Germinal center (tissue), 1 donor: ENCODE data around the gene LY6G6C.
A peak's percentile ranks its signal among the peaks of the same experiment; 100 is the strongest.

Experiments used
- DNase-seq: peaks from one replicate; pipeline ENCODE4 v3.0.0; 2012; ENCODE audit warnings: mixed read lengths, low spot score

LY6G6C gene

DNA sequence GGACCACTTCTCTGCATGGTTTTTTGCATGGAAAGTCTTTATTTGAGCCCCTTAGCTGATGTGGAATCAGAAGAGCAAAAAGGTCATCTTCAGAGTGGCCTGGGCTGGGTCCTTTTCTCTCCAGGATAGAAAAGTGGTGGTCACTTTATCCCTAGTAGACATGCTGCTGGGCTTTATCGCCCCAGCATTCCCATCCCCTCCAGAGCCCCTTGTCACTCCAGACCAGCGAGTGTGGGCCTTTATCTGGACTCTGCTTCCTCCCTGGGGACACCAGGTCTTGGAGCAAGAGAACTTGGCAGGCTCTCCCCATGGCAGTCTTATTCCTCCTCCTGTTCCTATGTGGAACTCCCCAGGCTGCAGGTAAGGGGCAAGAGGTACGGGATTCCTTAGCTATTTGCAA lies 14.9 kb downstream of the LY6G6C start, which contains the start of gene LY6G6F:
Gene LY6G6F, plus strand, starts transcription at position 268 of the 400 bp plus-strand sequence. Its CDS starts 41 bp downstream, at position 309.
- DNase-seq, result no peak

DNA sequence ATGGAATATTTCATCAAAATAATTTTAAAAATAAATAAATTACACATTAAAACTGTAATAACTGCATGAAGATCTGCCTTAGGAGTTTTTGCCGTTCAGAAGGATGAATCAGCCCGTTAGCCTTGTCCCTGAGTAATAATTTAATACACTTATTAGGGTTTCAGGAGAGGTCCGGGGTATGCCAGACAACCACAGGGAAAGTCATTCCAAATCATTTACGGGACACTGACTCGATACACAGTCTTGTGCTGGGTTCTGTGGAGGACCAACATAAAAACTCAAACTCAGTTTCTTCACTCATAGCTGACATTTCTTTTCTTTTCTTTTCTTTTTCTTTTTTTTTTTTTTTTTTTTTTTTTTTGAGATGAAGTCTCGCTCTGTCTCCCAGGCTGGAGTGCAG lies 15.6 kb downstream of the LY6G6C start:
- DNase-seq, result no peak

DNA sequence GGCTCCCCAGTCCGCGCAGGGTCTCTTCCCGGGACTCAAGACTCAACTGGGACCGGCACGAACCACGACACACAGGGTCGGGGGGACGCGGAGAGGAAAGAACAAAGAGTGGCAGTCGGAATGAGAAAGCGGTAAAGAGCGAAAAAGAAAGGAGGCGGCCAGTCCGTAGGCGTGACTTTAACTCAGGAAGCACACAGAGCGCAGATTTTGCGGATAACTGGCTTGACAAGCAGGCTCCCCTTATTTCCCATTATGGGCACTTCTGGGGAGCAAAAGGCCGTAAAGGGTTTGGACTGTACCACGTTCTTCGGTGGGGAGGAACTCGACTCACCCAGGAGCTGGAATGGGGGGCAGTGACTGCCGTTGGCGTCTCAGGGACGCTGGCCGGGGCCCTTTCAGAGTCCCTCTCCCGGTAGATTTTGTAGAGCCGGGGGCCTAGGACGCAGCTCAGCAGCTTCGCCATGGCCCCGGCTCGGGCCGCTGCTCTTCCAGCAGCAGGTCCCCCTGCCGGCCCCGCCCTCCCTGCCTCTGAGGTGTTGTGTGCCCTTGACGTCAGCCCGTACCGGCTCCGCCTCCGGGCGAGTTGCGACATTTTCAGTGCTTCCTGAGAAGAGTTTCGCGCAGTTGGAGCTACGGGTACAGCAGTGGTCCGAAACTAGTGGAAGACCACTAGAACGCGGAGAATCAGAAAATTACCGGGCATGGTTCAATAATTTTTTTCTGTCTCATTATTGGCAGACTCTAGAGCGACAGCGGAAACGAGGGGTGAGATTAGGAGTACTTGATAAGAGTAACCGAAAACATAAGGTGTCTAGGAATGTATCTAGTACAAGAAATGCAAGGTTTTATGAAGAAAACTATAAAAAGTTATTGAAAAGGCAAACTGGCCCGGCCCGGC lies 18.5 kb downstream of the LY6G6C start, which contains the start of gene ABHD16A:
Gene ABHD16A, minus strand, starts transcription at position 506 of the 898 bp plus-strand sequence. Its CDS starts 43 bp downstream, at position 463.
- peak; percentile 99 for DNase-seq

DNA sequence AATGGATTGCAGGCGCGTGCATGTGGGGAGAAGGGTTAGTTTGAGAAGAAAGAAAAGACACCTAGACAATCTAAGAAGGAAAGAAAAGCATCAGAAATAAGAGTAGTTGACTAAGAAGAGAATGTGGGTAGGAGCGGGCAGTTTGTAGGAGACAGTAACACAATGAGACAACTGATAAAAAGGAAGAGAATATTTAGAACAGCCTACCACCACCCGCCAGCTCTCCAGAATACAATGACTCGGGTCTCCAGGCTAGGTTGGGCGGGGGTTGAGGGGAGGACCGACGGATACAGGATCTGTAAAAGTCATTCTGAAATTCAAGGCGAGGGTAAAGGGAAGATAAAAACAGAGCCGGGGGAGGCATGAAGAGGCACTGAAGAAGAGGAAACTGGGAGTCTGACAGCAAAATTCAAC lies 19.1 kb downstream of the LY6G6C start:
- peak; percentile 33 for DNase-seq

DNA sequence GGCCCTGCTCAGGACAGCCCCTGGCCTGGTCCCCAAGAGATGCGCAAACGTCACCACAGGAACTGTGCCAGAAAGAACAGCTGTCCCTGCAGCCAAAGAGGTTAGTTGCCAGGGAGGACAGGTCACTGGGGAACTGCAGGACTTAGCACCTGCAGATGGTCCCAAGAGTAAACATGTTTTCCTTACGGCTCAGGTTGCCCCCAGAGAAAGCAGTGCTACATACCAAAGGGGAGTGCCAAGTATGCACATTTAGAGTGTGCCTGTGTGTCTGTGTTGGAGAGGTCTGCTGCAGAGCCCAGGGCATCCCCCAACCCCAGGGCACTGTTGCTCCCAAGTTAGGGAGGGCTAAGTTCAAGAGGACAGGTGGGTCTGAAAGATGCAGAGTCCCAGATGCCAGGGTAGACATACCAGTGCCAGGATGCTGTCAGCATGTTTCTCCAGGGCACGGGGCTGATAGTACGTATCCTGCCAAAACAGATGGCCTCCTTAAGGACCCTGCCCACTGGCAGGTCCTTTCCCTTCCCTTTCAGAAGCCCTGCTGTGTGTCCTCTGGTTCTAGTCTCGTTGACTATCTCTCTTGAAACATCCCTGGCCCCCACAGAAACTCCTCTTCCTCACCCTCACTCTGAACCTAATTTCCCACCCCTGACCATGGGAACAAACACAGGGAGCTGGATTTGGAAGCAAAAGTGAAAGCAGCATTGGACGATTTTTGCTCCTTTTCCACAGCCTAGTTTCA lies 19.7 kb downstream of the LY6G6C start:
- DNase-seq, result no peak

DNA sequence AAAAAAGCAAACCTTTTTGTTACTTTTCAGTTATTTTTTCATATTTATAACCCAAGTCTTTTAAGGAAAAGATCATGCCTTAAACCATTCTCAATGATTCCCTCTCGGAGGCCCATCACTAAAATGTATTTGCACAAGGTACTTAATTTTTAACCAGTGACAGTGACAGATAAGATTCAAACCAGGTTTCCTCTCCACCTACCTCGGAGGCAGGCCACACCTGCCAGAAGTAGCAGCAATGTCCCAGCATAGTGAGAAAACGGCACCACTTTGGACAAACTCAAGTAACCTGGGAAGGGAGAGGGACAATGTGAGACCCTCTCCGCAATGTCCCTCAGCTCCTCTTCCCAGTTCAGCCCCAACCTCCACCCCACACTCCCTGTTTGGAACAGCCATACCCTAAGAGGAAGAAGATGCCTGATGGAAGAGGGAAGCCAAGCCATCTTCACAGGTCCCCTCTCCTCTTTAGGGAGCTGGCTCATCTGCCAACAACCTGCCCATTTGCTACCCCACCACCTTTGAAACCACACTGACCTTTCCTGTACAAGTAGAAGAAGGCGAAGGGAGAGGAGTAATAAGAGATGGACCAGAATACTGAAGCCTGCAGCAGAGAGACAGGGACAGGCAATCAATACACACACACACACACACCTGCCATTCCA lies 20.7 kb downstream of the LY6G6C start:
- DNase-seq, result no peak

DNA sequence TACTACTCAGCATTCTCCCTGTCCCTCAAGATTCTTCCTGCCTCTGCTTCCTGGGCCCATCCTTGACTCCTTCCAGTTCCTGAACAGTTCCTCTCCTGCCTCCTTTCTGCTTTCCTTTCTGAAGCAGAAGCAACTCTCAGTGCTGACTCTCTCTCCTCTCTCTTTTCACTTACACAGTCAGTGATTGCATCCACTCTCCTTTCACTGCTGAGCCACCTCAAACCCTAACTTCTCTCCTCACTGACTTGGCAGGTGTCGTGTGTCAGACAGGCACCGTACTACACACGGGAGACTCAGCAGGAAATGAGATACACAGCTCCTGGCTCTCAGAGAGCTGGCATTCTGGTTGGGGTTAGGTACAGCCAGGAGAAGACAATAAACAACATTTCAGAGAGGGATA lies 24.0 kb downstream of the LY6G6C start:
- DNase-seq, result no peak

DNA sequence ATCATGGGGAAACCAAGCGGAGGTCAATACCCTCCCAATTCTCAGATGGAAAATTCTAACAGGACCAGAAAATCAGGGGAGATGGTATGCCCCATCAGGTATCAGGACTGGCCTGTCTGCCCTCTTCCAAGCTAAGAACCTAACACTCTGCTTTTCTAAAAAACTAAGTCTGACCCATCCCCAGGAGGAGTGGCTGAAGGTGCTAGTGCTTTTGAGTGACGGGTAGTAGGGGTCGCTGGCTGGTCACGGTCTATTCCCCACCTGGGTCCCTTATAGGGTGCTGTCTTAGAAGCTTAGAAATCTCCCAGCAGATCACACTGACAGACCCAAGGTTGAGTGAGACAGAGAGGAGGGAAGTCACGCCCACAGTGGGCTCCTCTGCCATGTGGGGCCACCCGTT lies 28.0 kb downstream of the LY6G6C start:
- DNase-seq, result no peak

DNA sequence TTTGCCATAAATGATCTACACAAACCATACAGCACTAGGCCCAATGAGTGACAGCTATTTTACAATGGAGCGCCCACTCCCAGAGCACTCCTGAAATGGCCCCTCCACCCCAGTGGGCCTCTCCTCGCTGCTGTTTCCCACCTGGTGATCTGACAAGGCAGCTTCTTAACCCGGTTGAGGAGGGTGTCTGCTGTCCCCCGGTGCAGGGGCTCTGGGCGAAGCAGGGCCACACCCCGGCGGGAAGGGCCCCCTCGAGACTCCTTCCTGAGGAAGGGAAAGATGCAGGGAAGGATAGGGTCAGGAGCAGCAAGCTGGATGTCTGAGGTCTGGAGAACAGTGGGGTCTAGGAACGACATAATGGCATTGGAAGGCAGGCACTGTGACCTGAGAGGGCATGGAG lies 28.7 kb downstream of the LY6G6C start:
- DNase-seq, result no peak

DNA sequence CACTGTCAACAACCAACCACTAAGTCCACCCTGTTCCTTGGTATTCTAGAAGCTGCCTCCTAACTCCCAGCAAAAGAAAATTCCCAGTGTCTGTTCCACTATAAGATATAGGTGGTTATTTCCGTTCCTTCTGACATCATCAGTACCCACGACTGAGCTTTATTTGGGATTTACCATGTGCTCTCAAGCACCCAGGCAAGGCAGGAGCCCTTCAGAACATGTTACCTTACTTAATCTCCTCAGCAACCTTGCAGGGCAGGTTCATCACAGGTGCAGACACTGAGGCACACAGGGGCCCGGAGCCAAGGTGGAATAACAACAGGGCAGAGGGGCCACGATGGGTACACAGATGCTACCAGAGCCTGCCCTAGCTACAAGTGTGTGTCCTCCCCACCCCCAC lies 29.2 kb downstream of the LY6G6C start:
- DNase-seq, result no peak

DNA sequence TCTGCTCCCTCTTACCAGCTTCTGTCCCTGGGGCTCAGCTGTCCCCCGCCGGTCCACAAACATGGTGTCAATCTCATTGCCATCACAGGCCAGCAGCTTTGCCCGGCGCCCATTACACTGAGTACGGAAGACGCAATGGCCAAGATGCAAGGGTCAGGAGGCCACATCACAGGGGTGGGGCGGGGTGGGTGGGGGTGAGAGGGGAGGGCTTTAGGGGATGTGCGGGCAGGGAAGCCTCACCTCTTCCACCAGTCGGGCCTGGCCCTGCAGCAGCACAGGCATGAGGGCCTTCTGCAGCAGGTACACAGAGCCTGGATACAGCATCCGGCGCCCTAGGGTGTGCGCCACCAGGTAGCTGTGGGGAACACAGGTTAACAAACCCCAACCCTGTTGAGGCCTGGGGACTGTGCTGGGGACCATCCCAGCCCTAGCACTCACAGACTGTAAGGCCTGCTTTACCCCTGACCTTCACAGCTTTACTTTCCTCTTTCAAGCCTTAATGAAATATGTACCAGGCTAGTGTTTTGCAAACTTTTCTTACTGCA lies 29.9 kb downstream of the LY6G6C start:
- no peak for DNase-seq

DNA sequence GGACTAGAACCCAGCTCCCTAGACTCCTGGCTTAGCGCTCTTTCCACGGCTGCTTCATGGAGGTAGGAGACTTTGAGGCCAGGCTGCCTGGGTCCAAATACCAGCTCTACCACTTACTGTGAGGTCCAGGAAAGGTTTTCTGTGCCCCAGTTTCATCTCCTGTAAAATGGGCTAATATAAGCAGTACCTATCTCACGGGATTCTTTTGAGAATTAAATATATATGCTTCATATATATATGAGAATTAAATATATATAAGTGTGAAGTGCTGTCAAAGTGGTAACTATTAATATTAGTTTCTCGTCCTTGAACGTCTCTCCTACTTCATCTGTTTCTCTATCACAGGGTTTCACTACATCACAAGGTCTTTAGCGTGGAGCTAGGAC lies 30.5 kb downstream of the LY6G6C start:
- no peak for DNase-seq

DNA sequence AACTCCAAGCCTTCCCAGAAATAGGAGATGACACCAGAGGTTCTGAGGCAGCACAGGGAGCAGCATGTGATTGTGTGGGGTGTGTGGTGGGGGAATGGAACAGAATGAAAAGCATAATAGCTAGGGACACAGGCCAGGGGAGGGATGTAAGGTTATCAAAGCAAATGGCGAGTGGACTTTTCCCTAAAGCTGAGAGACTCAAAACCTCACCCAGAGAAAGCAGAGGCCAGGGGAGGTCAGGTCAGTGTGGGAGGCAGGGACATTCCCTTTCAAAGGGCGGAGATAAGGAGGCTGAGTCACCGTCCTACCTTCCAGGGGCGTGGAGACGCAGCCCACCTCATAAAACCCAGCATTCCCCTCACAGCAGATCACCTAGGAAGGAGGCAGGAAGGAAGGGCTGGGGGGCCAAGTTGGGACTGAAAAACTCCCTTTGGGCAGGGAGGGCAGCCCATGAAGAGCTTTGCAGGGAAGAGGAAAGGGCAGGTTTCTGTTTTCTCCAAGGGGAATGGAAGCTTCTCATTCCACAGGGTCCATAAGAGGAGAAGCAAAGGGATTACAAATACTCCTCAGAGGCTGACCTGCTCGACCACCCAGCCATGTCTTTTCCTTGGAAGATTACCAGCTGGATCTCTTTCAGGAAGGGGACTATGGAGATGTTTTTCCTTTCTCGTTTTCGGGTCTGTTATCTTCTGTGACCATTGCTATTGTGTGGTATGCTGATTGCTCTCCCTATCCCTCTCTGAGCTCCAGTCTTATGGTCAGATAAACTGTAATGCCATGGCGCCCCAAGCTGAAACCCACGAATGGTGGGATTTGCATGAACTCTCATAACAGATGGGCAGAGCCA lies 31.1 kb downstream of the LY6G6C start:
- no peak for DNase-seq

DNA sequence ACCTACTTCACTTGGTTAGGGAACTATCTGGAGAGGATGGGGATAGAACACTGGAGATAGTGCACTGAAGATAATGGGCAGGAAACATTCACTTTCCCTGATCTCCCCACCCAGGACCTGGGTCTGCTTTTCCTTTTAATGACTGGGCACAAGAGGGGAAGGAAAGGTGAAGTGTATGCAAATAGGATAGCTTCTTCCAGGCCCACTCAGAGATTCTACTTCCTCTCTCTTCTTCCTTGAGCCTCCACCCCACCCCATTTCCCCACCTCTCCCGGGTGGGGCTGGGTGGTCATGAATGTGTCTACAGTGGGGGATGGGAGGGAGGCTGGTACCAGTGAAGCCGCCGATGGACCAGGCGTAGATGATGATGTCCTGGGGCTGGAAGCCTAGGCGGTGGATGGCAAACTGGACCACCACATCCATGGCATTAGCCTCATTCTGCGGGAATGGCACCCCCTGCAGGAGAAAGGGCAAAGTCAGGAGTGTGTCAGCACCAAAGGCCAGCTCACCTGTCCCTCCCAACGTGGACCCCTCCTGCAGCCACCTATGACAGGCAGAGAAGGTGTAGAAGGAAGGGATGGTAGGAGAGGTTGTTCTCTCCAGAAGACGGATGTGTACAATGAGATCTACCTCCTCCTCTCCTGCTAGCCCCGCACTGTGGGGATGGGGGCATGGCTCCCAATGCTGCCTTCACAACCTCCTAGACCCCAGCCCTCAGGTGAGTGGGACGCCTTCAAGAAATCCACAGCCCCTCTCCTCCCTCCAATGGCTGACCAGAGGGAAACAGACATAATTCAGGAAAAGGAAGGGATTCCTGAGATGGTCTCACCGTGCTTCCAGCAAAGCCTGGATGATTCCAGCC lies 32.1 kb downstream of the LY6G6C start:
- no peak for DNase-seq

DNA sequence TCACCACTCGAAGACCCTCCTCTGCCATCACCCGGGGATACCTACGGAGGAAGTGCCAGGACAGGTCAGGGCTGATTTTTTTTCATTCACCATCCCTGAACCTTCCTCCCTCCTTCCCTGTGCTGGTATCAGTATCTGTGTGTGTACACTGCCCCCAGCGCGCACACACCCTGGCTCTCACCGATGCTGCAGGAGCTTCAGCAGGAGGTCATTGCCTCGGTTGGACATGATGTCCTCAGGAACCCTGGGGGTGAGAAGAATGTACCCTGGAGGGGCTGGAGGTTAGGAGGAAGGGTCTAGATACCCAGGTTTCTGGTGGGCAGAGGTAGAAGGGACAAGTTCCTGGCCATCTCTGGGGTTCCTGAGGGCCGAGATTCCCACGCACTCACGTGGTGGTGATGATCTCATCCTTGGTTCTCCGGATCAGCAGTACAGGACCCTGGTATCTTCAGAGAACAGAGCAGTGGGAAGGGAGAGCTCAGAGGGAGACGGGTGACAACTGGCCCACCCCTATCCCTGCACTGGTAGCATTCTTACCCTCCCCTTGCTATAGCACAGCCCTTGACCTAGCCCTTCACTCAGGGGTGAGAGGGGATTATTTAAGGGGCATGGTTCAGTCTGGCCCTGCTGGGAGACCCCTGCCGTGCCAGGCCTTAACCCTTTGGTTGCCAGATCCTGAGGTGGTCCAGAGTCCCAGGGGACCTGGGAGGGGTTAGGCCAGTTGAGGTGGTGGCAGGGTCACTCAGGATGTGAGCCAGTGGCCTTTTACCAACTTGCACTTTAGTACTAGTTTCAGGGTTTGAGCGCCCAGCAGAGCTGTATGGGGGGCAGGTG lies 33.5 kb downstream of the LY6G6C start:
- DNase-seq, result no peak

DNA sequence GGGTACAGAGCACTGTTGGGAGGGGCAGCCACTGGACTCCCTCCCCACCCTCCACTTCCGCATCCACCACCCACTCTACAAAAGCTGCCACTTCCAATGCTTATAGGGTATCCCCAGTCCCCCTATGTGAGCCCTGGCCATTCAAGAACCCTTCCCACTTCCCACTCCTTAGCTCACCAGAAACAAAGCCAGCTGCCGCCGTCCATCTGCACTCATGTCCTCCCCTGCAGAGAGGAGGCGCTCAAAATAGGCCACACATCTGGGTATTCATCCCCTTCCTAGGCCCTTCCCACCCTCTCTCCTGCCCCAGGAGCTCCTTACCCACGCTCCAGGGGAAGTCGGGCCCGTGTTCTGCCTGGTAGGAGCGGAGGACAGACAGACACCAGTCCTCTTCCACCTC lies 34.2 kb downstream of the LY6G6C start:
- no peak for DNase-seq

DNA sequence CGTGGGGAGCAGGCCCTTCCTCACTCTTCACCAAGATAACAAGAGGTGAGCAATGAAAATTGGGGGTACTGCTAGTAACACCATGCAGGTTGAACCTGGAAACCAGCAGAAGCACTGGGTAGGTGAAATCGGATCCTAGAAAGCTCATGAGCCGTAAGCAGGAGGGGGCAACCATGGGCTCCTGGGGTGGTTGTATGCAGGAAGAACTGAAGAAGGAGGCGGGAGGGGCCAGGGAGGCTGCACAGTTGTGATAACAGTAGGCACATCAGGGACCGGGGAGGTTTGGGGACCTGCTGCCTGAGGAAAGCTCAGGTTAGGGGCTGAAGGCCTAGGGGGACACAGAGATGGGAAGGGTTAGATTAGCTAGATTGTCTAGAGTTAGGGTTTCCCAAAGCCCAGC lies 35.1 kb downstream of the LY6G6C start:
- DNase-seq, result no peak

DNA sequence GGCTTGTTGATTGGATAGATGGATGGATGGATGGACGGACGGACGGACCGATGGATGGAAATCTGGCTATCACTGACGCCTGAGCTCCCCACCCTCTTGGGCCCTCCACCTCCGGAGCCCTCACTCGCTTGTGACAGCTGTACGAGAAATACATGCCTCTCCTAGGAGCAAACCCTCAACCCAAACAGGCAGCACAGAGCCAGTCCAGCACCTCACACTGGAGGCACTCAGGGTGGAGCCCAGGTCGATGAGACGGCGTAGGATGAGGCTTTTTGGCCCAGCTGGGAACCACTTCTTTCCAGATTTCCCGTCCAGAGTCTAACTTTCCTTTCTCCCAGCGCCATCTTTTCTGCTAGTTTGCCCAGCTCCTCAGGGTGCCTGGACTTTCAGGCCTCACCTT lies 38.0 kb downstream of the LY6G6C start:
- no peak for DNase-seq

DNA sequence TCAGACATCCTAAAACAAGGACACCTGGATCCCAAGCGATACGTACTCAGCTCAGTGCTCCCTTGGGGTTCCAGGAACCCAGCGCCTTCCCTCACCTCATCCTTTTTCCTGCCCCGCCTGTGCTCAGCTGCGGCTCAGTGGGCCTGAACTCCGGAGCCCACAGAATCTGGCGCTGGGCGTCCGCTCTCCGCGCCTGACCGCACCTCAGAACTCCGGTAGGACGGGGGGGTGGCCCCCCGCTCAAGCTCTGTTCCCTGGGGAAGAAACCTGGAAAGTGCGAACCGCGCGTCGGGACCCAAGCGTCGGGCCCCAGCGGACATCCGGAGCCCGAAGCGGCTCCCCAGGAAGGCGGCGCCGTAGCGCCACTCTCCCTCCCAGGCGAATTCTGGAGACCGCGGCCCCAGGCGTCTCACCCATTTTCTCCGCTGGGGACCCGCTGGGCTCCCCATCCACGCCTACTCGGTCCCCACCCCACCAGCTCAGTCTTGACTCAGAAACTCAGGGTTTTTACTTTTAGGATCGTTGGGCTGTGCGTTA lies 40.3 kb downstream of the LY6G6C start:
- peak; percentile 61 for DNase-seq
